Transverse colon (tissue), 4 donors: ENCODE data around the gene PLAAT4.

Experiments
- POLR2A ChIP-seq: fragments of 450-650 bp; IDR thresholded peaks from one replicate; pipeline ENCODE4 v1.6.1; 2016; ENCODE audit warnings: antibody characterized with exemption, mild to moderate bottlenecking, moderate library complexity
- POLR2AphosphoS5 ChIP-seq, 3 donors: sonication (generic); formaldehyde crosslinking; IDR thresholded peaks; one replicate each; pipeline ENCODE4 v1.6.1; 2016; ENCODE audit warnings: antibody characterized with exemption in 3 of 3
- TF ChIP-seq, protein P1 (sequence below), 5 experiments: fragments of 200-600 bp in 3 of 5; fragments of 450-650 bp in 2 of 5; sonication (generic) in 3 of 5; IDR thresholded peaks; 1 replicate in 2 of 5; 2 replicates in 3 of 5; pipeline ENCODE4 v1.5.1; 2016 to 2017; ENCODE audit warnings: antibody characterized with exemption in 5 of 5, inconsistent platforms in 3 of 5, mild to moderate bottlenecking in 2 of 5, moderate library complexity in 1 of 5

DNA sequence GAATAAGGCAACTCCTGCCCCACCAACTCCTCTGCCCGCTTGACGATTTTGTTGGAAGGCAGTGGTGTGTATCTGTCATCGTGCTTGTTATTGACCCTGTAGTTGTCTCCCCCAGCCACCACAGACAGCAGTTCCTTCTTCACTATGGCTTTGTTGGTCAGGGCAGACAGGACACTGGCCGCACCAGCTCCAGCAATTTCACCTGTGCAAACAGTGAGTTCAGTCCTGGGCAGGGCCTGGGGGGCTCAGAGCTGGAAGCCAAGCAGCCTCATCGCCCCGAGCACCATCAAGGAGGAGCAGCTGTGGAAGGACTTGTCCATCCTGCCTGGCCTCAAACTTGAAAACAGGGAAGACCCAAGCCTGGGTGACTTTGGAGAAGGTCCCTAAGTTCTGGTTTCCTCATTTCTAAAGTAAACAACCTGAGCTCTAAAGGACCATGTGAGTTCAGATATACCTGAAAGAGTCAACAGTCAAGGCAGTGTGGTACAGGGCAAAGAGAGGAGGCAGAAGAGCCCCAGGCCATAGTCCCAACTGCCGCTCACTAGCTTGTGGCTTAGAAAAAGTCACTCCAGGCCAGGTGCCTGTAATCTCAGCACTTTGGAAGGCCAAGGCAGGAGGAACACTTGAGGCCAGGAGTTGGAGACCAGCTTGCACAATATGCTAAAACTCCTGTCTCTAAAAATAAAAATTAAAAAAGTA, 22.0 kb downstream of the PLAAT4 start:
- TF ChIP-seq, protein P1, sequence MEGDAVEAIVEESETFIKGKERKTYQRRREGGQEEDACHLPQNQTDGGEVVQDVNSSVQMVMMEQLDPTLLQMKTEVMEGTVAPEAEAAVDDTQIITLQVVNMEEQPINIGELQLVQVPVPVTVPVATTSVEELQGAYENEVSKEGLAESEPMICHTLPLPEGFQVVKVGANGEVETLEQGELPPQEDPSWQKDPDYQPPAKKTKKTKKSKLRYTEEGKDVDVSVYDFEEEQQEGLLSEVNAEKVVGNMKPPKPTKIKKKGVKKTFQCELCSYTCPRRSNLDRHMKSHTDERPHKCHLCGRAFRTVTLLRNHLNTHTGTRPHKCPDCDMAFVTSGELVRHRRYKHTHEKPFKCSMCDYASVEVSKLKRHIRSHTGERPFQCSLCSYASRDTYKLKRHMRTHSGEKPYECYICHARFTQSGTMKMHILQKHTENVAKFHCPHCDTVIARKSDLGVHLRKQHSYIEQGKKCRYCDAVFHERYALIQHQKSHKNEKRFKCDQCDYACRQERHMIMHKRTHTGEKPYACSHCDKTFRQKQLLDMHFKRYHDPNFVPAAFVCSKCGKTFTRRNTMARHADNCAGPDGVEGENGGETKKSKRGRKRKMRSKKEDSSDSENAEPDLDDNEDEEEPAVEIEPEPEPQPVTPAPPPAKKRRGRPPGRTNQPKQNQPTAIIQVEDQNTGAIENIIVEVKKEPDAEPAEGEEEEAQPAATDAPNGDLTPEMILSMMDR (IDR thresholded peaks at IDR 0.05) = no peak
- TF ChIP-seq POLR2AphosphoS5 (IDR thresholded peaks at IDR 0.05) (no peak), POLR2A (no peak)
